ENCODE results near the gene SNX8. TPM values are rescaled to one million over a fixed set of nuclear protein-coding genes. Genes with fewer than 3 reads are reported as not detected.
A peak's percentile ranks its signal among the peaks of the same experiment; 100 is the strongest.

The SNX8 gene
- polyA plus RNA-seq, 2 of the 4 experiments (the other 2 are of a cell fraction), result 21.2 to 36.3 TPM

- TF ChIP-seq HOXA7 (CRISPR knock-in tag; IDR thresholded peaks at IDR 0.05) (no peak), HDAC2 (IDR thresholded peaks at IDR 0.05) (no peak)
These were observed 62.1 kb downstream of the SNX8 start (continued) for GRCh38 chr7:2251841-2252771.

GRCh38 chr7:2251381-2251780 lies 62.9 kb downstream of the SNX8 start:
- WGBS (ENCODE audit: missing lambda C conversion rate), result 85% methylated on average over 10 of the region's 10 CpGs
- TF ChIP-seq FOSL2 (IDR thresholded peaks at IDR 0.05) (no peak), FOSL2 (CRISPR knock-in tag; IDR thresholded peaks at IDR 0.05) (no peak), RNF2 (IDR thresholded peaks at IDR 0.05; ENCODE audit: borderline replicate concordance, low read depth) (no peak), HES2 (IDR thresholded peaks at IDR 0.05) (no peak), HOXB13 (CRISPR knock-in tag; IDR thresholded peaks at IDR 0.05; ENCODE audit: low read depth) (no peak), ZFP36 (IDR thresholded peaks at IDR 0.05; ENCODE audit: borderline replicate concordance, partially characterized antibody) (no peak), POLR2A (IDR thresholded peaks at IDR 0.05; ENCODE audit: low read length) (no peak), CHD2 (IDR thresholded peaks at IDR 0.05; ENCODE audit: low read length, partially characterized antibody) (no peak)
- CTCF ChIA-PET, result interaction anchor here (1.3 to 1.6 kb wide), 2 partner anchors 11 to 96 kb away, joined by 5 read pairs; no protein-coding TSS in a partner anchor

GRCh38 chr7:2249744-2250323 lies 64.4 kb downstream of the SNX8 start:
- ATAC-seq (no peak), FAIRE-seq (no peak), DNase-seq (ENCODE audit: low read depth in 1 of 2, low spot score in 1 of 2) (no peak)
- H3K4me1 ChIP-seq, result peaks cover 15% of the 10 kb centered on the region
- H3K9me3 ChIP-seq, result no peaks in the 10 kb centered on the region
- peak overlapping the region in 1 of 2 experiments; percentile 82; a peak in 3 of 6 replicates for H3K27ac ChIP-seq
- H3K4me2 ChIP-seq, result no peak overlapping the region
- ChIA-PET CTCF (interaction anchor here (0.6 to 2.8 kb wide), 8 partner anchors 11 to 116 kb away, joined by 3 to 32 read pairs (median 3); no protein-coding TSS in a partner anchor), POLR2A (interaction anchor here (0.7 kb wide), 1 partner anchor 11 kb away, joined by 3 read pairs; no protein-coding TSS in a partner anchor)
- H3K4me3 ChIP-seq, result no peak overlapping the region
- 94% methylated on average over 27 of the region's 27 CpGs for WGBS (ENCODE audit: missing lambda C conversion rate)
- TF ChIP-seq PBX3 (IDR thresholded peaks at IDR 0.05), result no peak
- no peak for TF ChIP-seq CHD4 (IDR thresholded peaks at IDR 0.05; ENCODE audit: borderline replicate concordance)
- no peak for TF ChIP-seq ELK1 (IDR thresholded peaks at IDR 0.05; ENCODE audit: low read depth, low read length)
- no peak for TF ChIP-seq HES2 (IDR thresholded peaks at IDR 0.05)
- no peak for TF ChIP-seq FOSB (CRISPR knock-in tag; IDR thresholded peaks at IDR 0.05)
- TF ChIP-seq PHF8 (IDR thresholded peaks at IDR 0.05; ENCODE audit: borderline replicate concordance, low read depth), result no peak
- no peak for TF ChIP-seq TP53 (CRISPR knock-in tag; IDR thresholded peaks at IDR 0.05)
- TF ChIP-seq BCL3 (IDR thresholded peaks at IDR 0.05), result no peak
- no peak for TF ChIP-seq GATA3 (IDR thresholded peaks at IDR 0.05; ENCODE audit: borderline replicate concordance)
- TF ChIP-seq CBX8 (IDR thresholded peaks at IDR 0.05), result no peak
- no peak for TF ChIP-seq KDM1A (IDR thresholded peaks at IDR 0.05; ENCODE audit: low read depth)
- no peak for TF ChIP-seq JUN (IDR thresholded peaks at IDR 0.05)
- TF ChIP-seq CTCF (IDR thresholded peaks at IDR 0.05), result no peak
- no peak for TF ChIP-seq NR3C1 (IDR thresholded peaks at IDR 0.05)
- no peak for TF ChIP-seq EHMT2 (IDR thresholded peaks at IDR 0.05; ENCODE audit: low read depth)
- TF ChIP-seq HMGXB4 (CRISPR knock-in tag; IDR thresholded peaks at IDR 0.05; ENCODE audit: borderline replicate concordance), result no peak

More at GRCh38 chr7:2251381-2251780, 62.9 kb downstream of the SNX8 start:
- Histone ChIP-seq H3K9me3 (no peaks in the 10 kb centered on the region), H3K4me3 (no peak overlapping the region), H3K27ac (no peak overlapping the region), H3K4me2 (no peak overlapping the region), H3K4me1 (peaks cover 15% of the 10 kb centered on the region)
- no peak for DNase-seq (ENCODE audit: low read depth in 1 of 2, low spot score in 1 of 2)
- no peak for ATAC-seq
- POLR2A ChIA-PET, result no interaction called here
- FAIRE-seq, result no peak

Measured in A549 (cell line).